ENCODE data around the gene KLHL17.

- TF ChIP-seq CTCF (conservative IDR thresholded peaks at IDR 0.05; ENCODE audit: low read depth, low read length), result no peak
- no peak for TF ChIP-seq EZH2 (IDR thresholded peaks at IDR 0.05; ENCODE audit: low read length, unreplicated experiment)
Measured at GRCh38 chr1:958823-959730, 1.3 kb upstream of the KLHL17 start, which contains the start of gene NOC2L.

Measured in PC-3 (cell line).